ENCODE results near the gene IMMP2L.

- TF ChIP-seq SUZ12 (IDR thresholded peaks at IDR 0.05) (no peak), CTBP1 (IDR thresholded peaks at IDR 0.05; ENCODE audit: borderline replicate concordance) (no peak), FOXA1 (IDR thresholded peaks at IDR 0.05) (no peak), FOXM1 (IDR thresholded peaks at IDR 0.05; ENCODE audit: borderline replicate concordance) (no peak)
Measured at GRCh38 chr7:111521660-111522059, 40.6 kb downstream of the IMMP2L start.
